ENCODE measurements around the gene NCR1.
A peak's percentile ranks its signal among the peaks of the same experiment; 100 is the strongest.
"Not testable (repeated sequence)": the region's sequence is repeated elsewhere in the genome, so short reads cannot be mapped to it uniquely, and the experiment has no call there.

NCR1 gene

DNA sequence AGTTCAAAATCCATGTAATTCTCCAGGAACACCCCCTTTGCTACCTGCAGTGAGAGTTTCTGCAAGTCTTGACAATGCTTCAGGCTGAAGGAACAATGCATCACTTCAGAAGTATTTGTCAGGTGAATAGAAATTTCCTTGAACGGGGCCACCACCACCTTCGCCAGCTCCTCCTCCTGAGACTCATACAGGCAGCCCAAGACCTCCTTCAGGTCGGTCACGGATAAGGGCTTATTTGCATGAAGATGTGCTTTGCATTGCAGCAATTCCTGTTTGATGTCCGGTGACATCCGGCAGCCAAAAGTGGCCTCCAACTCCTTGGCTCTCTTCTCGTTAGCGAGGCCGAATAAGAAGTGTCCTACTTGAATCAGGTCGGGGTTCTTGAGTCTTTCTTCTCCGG is 33.0 kb downstream of the NCR1 start:
- H3K4me1 Mint-ChIP-seq (ENCODE audit: low read depth): peaks cover 4% of the 10 kb centered on the region
- H3K9me3 Mint-ChIP-seq: no peaks in the 10 kb centered on the region
- no peaks in the 10 kb centered on the region for H3K36me3 Mint-ChIP-seq (ENCODE audit: low read depth)
- no peak overlapping the region for H3K4me3 Mint-ChIP-seq
- H3K27me3 Mint-ChIP-seq (ENCODE audit: low read depth): peaks cover 4% of the 10 kb centered on the region
- no peak overlapping the region for H3K27ac Mint-ChIP-seq

DNA sequence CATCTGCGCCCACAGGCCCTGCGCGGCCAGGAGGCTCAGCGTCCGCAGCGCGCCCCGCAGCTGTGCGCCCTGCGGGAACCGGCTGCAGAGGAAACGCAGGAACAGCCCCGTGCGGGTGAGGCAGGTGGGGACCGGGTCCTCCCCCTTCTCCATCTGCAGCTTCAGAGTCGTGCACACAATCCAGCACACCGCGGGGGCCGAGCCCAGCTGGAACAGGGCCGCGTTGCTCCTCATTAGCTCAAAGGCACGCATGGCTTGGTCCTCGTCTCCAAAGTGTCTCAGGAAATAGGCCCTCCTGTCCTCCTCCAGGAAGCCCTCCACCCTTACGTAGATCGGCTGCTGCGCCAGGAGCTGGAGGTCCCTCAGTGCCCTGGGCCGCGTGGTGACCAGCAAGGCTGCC is 33.6 kb downstream of the NCR1 start:
- H3K4me3 Mint-ChIP-seq; H3K9me3 Mint-ChIP-seq; H3K36me3 Mint-ChIP-seq (ENCODE audit: low read depth); H3K27ac Mint-ChIP-seq; H3K27me3 Mint-ChIP-seq (ENCODE audit: low read depth); H3K4me1 Mint-ChIP-seq (ENCODE audit: low read depth): not testable (repeated sequence)

DNA sequence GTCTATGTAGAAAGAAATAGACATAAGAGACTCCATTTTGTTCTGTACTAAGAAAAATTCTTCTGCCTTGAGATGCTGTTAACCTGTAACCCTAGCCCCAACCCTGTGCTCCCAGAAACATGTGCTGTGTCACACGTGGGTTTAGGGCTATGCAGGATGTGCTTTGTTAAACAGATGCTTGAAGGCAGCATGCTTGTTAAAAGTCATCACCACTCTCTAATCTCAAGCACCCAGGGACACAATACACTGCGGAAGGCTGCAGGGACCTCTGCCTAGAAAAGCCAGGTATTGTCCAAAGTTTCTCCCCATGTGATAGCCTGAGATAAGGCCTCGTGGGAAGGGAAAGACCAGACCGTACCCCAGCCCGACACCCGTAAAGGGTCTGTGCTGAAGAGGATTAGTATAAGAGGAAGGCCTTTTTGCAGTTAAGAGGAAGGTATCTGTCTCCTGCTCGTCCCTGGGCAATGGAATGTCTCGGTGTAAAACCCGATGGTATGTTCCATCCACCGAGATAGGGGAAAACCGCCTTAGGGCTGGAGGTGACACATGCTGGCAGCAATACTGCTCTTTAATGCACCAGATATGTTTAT is 37.9 kb downstream of the NCR1 start:
- not testable (repeated sequence) for H3K27ac Mint-ChIP-seq; H3K27me3 Mint-ChIP-seq (ENCODE audit: low read depth); H3K4me3 Mint-ChIP-seq; H3K9me3 Mint-ChIP-seq; H3K4me1 Mint-ChIP-seq (ENCODE audit: low read depth); H3K36me3 Mint-ChIP-seq (ENCODE audit: low read depth)

DNA sequence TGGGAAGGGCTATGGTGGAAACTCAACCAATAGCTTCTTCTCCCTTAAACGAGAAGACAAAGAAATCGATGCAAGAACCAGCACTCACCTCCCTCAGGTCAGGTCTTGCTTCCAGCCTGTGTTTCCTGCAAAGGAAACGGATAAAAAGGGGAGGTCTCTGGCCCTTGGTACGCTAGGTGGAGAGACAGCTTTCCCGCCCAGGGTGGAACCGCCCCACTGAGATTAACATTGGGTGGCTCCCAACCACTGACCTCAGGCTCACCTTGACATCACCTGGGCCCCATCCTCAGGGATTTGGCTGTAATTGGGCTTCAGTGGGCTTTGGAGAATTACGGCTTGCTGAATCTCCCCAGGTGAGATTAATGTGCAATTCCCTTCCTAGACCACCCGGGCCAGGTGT is 41.4 kb downstream of the NCR1 start, which contains the start of gene NLRP7:
Gene NLRP7, minus strand, starts transcription at position 150 of the 400 bp plus-strand sequence.
- H3K4me3 Mint-ChIP-seq: no peak within 1 kb of the TSS
- no peaks in the 10 kb centered on the region for H3K9me3 Mint-ChIP-seq
- H3K27me3 Mint-ChIP-seq (ENCODE audit: low read depth): peaks cover 4% of the 10 kb centered on the region
- no peaks in the 10 kb centered on the region for H3K36me3 Mint-ChIP-seq (ENCODE audit: low read depth)
- no peaks in the 10 kb centered on the region for H3K4me1 Mint-ChIP-seq (ENCODE audit: low read depth)
- H3K27ac Mint-ChIP-seq: no peak within 1 kb of the TSS

DNA sequence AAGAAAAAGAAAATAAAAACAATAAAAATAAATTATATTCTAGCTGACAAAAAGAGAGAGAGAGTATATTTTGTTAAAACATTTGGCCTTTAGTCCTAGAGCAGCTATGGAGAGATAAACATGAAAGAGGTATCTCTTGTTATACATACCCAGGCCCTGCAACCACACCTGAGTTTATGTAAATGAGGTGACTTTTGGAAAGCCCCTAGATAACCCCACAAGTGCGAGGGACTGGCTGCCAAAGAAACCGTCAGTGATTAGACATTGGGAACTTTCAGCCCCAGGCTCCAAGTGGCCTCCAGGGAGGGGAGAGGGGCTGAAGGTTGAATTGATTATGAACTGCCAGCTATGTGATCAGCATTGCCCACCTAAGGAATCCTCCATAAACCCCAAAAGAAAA is 43.5 kb downstream of the NCR1 start:
- H3K36me3 Mint-ChIP-seq (ENCODE audit: low read depth): no peaks in the 10 kb centered on the region
- peaks cover 4% of the 10 kb centered on the region for H3K27me3 Mint-ChIP-seq (ENCODE audit: low read depth)
- H3K4me1 Mint-ChIP-seq (ENCODE audit: low read depth): no peaks in the 10 kb centered on the region
- H3K27ac Mint-ChIP-seq: no peak overlapping the region
- no peak overlapping the region for H3K4me3 Mint-ChIP-seq
- H3K9me3 Mint-ChIP-seq: no peaks in the 10 kb centered on the region

DNA sequence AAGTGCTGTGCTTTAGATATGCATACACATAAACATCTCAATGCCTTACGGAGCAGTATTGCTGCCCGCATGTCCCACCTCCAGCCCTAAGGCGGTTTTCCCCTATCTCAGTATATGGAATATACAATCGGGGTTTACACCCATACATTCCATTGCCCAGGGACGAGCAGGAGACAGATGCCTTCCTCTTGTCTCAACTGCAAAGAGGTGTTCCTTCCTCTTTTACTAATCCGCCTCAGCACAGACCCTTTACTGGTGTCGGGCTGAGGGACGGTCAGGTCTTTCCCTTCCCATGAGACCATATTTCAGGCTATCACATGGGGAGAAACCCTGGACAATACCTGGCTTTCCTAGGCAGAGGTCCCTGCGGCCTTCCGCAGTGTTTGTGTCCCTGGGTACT is 44.6 kb downstream of the NCR1 start:
- H3K27me3 Mint-ChIP-seq (ENCODE audit: low read depth); H3K4me3 Mint-ChIP-seq; H3K9me3 Mint-ChIP-seq; H3K4me1 Mint-ChIP-seq (ENCODE audit: low read depth); H3K36me3 Mint-ChIP-seq (ENCODE audit: low read depth); H3K27ac Mint-ChIP-seq: not testable (repeated sequence)

DNA sequence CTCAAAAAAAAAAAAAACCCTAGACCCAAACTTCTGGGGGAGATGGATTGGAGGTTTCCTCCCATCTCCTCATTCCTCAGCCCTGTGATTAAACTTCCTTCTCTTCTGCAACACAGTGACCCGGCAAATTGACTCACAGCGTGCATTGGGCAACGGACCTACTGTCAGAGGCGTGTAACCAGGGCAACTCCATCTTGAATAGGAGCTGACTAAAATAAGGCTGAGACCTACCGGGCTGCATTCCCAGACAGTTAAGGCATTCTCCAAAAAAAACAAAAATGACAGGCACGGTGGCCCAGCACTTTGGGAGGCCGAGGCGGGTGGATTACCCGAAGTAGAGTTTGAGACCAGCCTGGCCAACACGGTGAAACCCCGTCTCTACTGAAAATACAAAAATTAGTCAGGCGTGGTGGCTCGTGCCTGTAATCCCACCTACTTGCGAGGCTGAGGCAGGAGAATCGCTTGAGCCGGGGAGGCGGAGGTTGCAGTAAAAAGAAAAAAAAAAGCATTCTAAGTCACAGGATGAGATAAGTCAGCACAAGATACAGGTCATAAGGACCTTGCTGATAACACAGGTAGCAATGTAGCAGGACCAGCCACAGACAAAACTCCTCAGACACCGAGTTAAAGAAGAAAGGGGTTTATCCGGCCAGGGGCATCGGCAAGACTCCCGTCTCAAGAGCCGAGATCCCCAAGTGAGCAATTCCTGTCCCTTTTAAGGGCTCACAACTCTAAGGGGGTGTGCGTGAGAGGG is 46.8 kb downstream of the NCR1 start:
- Mint-ChIP-seq H3K4me3 (no peak overlapping the region), H3K4me1 (ENCODE audit: low read depth) (no peaks in the 10 kb centered on the region), H3K9me3 (no peaks in the 10 kb centered on the region), H3K27me3 (ENCODE audit: low read depth) (peaks cover 9% of the 10 kb centered on the region), H3K36me3 (ENCODE audit: low read depth) (no peaks in the 10 kb centered on the region), H3K27ac (no peak overlapping the region)

DNA sequence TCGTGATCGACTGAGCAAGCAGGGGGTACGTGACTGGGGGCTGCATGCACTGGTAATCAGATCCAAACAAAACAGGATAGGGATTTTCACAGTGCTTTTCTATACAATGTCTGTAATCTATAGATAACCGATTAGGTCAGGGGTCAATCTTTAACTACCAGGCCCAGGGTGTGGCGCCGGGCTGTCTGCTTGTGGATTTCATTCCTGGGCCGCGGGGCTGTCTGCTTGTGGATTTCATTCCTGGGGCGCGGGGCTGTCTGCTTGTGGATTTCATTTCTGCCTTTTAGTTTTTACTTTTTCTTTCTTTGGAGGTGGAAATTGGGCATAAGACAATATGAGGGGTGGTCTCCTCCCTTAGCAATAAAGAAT is 47.4 kb downstream of the NCR1 start:
- H3K27me3 Mint-ChIP-seq (ENCODE audit: low read depth): peaks cover 13% of the 10 kb centered on the region
- not testable (repeated sequence) for H3K4me3 Mint-ChIP-seq; H3K4me1 Mint-ChIP-seq (ENCODE audit: low read depth); H3K36me3 Mint-ChIP-seq (ENCODE audit: low read depth); H3K9me3 Mint-ChIP-seq; H3K27ac Mint-ChIP-seq

DNA sequence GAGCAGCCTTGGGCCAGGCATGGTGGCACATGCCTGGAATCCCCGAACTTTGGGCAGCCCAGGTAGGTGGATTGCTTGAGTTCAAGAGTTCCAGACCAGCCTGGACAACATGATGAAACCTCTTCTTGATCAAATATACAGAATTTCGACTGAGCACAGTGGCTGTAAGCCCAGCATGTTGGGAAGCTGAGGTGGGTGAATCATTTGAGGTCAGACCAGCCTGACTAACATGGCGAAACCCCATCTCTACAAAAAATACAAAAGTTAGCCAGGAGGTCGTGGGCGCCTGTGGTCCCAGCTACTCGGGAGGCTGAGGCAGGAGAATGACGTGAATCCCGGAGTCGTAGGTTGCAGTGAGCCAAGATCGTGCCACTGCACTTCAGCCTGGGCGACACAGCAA is 49.4 kb downstream of the NCR1 start:
- Mint-ChIP-seq H3K27me3 (ENCODE audit: low read depth) (peaks cover 10% of the 10 kb centered on the region), H3K9me3 (no peaks in the 10 kb centered on the region), H3K4me1 (ENCODE audit: low read depth) (peaks cover 10% of the 10 kb centered on the region), H3K36me3 (ENCODE audit: low read depth) (no peaks in the 10 kb centered on the region), H3K27ac (no peak overlapping the region), H3K4me3 (no peak overlapping the region)

DNA sequence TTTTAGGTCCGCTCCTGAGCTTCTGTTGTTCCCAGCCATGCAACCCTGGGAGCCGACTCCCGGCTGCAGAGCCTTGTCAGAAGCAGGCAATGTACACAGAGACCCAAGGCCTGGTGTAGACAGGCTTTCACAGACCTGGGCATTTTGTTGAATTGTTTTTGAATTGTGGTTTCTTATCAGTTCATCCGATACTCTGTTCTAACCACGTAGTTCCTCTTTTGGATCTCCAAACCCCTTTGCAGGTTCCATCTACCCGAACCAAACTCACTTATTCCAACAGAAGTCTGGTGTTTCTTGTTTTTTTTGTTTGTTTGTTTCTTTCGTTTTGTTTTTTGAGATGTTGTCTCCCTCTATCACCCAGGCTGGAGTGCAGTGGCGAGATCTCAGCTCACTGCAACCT is 53.9 kb downstream of the NCR1 start:
- H3K36me3 Mint-ChIP-seq (ENCODE audit: low read depth): no peaks in the 10 kb centered on the region
- H3K4me3 Mint-ChIP-seq: peak overlapping the region; percentile 37
- H3K9me3 Mint-ChIP-seq: no peaks in the 10 kb centered on the region
- H3K27me3 Mint-ChIP-seq (ENCODE audit: low read depth): peaks cover 9% of the 10 kb centered on the region
- peak overlapping the region; percentile 68 for H3K27ac Mint-ChIP-seq
- peaks cover 10% of the 10 kb centered on the region for H3K4me1 Mint-ChIP-seq (ENCODE audit: low read depth)
